CD4-positive, alpha-beta T cell treated with Interleukin-4 for 4 hours (primary cell): ENCODE measurements around the gene COPS4.
A peak's percentile ranks its signal among the peaks of the same experiment; 100 is the strongest.
"Not testable (repeated sequence)": the region's sequence is repeated elsewhere in the genome, so short reads cannot be mapped to it uniquely, and the experiment has no call there.

Experiments used
- DNase-seq: peaks from one replicate; pipeline ENCODE4 v3.0.0-alpha.2; 2020

The COPS4 gene

DNA sequence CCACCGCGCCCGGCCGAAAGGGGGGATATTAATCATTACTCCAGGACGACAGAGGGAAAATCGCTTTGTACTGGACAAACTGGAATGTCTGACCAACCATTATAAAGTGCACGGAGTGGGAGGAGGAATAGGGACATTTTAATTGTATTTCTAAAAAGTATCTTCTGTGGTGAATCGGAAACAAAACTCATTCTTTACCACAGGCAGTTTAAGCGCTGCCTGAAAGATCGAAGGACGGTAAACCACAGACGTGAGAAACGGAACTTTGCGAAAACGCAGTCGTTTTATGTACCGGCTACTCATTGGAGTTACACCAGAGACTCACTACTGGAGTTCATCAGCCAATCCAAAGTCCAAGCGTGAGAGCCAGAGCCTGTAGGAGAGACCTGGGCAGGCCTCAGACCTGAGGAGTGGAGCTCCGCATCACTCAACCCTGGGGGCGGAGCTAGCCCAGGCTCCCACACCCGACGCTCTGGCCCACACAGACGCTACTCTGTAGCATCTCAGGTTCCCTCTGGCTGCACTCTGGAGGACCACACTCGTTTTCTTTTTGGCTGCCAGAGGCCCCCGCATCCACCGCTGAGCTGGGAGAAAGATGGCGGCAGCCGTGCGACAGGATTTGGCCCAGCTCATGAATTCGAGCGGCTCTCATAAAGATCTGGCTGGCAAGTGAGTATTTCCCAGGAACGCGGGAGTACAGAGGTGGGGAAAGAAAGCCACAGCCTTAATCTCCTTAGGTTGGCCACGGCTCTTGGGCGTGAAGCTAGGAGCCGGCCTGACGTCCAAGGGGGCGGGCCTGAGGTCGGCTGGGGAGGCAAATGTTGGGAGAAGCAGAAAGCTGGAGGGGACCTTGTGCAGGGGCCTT is at the start of gene COPS4:
Gene COPS4 (plus strand): TSS at position 554 of the 865 bp plus-strand sequence. CDS start 42 bp downstream, at position 596.
- DNase-seq: peak; percentile 99

GRCh38 chr4:82987519-82987918 is 47.5 kb upstream of the COPS4 start:
- not testable (repeated sequence) for DNase-seq

DNA sequence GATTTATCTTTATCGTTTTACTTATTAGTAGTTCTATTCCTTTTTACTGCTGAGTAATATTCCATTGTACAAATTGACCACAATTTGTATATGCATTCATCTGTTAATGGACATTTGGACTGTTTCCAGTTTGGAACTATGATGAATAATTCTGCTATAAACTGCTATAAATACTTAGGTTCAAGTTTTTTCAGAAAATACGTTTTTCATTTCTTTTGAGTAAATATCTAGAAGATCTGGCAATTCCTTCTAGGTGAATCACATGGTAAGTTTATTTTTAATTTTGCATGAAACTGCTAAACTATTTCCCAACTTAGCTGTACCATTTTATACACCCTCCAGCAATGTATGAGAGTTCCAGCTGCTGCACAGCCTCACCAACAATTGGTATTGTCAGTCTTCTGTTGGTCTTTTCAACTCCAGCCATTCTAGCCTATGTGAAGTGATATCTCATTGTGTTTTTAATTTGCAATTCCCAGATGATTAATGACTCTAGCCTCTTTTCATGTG is 46.6 kb upstream of the COPS4 start:
- DNase-seq: no peak

DNA sequence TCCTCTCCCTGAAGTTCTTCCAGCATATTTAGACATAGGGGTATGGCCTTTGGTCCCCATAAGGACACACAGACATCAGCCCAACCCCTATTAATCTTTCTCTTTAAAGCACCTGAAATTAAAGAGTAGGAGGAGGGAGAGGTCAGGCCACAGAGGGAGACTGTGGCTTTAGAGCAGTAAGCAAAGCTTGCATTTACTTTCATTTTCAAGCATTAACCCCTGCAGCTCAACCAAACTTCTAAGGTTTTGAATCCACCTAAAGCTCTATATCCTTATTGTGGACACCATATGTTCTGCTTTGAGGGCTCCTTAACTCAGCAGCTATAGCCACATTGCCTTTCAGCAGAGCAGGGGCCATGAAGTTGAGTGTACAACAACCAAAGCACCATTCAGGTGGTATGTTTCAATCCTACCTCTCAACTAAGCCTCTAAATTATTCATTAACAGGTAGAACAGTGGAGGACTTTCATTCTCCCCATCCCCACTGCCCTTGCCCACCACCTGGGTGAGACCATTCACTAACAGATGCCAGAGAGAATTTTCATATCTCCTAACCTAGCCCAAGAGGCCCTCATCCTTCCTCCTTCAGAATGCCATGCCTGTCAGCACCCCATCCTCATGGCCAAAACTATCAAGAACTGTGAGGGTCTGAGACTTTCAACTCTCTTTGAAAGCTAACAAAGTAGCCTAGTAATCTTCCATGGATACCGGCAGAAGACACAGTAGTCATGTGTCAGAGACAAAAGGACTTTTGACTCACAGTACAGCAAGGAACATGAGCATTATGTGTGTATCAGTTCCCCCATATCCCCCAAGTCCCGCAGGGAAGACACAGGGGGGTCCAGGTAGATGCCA is 45.2 kb upstream of the COPS4 start:
- peak; percentile 34 for DNase-seq

DNA sequence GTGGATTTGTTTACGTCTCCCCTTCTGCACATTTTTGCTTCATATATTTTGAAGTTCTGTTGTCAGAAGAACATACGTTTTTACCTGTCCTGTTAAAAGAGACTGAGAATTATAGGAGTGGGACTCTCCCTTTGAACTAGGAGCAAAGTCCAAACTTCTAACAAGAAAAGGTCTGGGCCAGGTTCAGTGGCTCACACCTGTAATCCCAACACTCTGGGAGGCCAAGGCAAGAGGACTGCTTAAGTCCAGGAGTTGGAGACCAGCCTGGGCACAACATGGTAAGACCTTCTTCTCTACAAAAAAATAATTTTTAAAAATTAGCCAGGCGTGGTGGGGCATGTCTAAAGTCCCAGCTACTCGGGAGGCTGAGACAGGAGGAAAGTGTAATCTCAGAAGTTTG is 40.1 kb upstream of the COPS4 start:
- DNase-seq: no peak

- no peak for DNase-seq
These were observed 36.1 kb upstream of the COPS4 start for GRCh38 chr4:82998898-82999297.

DNA sequence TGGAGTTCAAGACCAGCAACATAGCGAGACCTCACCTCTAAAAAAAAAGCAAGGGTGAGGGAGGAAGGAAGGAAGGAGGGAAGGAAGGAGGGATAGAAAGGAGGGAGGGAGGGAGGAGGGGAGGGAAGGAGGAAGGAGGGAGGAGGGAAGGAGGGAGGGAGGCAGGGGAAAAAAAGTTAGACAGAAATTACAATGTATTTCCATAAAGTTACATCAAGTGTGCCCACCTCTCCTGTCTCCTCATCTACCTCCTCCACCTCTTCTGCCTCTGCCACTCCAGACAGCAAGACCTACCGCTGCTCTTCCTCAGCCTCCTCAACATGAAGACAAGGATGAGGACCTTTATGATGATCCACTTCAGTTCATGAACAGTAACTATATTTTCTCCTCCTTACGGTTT is 32.7 kb upstream of the COPS4 start:
- no peak for DNase-seq

GRCh38 chr4:83003044-83003791 is 31.8 kb upstream of the COPS4 start:
- not testable (repeated sequence) for DNase-seq

- no peak for DNase-seq
These were observed 25.5 kb upstream of the COPS4 start for GRCh38 chr4:83009529-83009928.

DNA sequence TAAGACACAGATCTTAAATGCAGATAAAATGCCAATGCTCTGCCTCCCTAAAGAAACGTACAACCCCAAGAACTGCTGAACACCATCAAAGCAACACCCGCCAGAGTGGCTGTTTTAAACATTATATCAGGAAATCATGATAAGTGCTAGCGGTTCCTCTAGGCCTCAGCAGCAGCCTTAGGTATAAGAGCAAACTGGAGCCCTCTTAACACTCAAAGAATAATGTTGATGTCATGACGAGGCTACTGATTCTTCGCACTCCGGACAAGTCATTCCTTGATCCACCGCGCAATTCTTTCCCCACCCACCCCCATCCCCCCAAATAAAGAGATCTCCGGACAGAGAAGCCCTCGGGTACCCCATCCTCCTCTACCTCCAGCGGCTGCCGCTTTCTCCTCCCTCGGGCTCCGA is 24.9 kb upstream of the COPS4 start:
- peak; percentile 18 for DNase-seq

DNA sequence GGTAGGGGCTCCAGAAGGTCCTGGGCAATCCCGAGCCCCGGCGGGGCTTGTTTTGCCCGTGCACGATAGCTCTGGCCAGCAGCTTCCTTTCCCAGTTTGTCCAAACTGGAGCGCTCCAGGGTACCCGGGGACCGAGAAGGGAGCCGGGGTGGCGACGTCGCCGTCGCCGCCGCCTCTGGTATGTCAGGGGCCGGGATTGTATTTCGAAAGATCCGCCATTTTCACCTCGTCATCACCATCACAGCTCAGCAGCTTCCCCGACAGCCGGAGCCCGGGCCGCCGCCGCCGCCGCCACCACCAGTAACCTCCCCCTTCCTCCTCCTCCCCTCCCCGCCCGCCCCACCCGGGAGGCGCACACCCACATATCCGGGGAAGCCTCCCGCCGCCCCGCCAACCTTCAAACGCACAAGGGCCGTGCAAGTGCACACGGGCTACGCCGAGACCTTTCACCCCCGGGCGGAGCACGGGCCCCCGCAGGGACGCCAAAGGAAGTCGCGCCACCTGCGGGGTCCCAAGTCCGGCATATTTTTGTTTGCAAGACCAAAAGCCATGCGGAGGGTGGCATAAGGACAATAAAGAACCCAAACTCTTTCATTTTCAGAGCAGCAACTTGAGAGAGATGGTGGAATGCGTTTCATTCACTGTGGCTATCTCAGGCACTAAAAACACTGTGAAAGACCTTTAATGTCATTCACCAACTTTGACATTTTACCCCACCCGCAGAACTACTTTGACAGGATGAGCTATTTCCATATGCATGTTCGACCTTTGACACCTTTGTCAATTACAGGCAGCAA is 24.3 kb upstream of the COPS4 start, which contains the start of gene LIN54:
Gene LIN54 (minus strand): TSS at position 302 of the 797 bp plus-strand sequence. CDS start 25,979 bp downstream, outside the sequence.
- peak; percentile 88 for DNase-seq

DNA sequence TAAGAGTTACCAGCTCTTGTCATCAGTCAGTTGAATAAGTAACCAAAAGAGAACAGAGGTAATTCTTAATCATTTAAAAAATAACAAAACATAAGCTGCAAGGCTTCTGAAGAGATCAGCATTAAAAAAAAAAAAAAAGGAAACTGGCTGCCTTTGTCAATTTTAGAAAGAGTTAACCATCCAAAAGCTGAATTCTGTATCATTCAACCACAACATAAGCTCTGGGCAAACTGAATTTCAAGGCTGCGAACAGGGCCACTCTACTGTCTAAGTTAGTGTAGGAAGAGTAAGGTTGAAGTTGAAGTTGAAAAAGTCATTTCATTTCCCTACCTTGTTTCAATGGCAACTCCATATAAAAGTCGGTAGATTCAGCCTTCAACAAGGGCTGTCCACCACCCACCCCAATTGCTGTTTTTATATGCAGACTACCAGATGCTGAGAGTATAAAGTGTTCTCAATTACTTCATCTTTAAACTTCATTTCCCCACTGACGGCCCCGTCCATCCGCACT is 23.2 kb upstream of the COPS4 start:
- no peak for DNase-seq

GRCh38 chr4:83012200-83012686 is 22.7 kb upstream of the COPS4 start:
- DNase-seq: no peak

DNA sequence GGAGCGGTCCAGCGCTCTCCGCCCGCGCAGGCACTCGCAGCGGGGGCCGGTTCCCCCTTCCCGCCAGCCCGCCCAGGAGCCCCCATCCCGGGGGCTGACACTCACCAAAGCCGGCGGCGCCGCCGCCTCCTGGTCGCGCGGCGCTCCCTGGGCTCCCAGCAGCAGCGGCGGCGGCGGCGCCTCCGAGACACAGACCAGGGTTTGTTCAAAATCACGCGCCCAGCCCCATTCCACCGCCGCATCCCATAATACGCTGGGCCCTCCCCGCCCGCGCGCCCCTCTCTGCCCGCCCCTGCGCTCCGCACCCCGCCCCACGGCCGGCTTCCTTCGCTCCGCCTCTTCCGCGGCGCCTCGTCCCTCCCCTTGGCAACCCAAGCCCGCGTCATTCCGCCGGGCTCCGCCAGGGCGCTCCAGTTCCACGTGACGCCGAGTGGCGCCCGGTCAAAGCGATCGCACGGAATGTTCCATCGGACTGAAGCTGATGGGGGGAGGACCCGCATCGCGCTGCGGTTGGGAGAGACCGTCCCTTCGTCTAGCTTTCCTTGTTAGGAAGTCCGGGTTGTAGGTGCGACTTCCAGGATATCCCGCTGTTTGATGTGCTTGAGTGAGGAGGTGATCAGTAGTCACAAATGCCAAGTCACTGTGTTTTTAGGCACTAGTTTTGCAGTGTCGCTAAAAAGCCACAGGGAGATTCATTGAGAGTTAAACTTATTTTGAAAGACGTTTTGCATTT is 22.1 kb upstream of the COPS4 start:
- DNase-seq: peak; percentile 97

GRCh38 chr4:83013420-83013867 is 21.5 kb upstream of the COPS4 start:
- DNase-seq: no peak

DNA sequence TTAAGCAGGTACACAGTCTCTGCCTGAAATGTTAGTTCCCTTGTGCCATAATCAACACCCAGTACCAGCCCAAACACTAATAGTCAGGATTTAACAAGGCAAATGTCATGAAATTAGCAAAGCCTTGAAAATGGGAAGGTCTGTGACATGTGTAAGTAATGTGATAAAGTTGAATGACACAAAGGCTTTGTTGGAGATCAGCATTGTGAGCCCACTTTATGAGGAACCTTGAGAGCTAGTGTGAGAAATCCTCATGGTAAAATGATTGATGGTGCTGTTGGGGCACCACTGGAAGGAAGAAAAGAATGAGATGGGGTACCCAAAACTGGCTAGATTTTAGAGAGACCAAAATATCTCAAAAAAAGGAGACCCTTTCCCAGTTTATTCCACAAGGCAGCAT is 21.1 kb upstream of the COPS4 start:
- no peak for DNase-seq

GRCh38 chr4:83019794-83020494 is 15.0 kb upstream of the COPS4 start:
- DNase-seq: no peak

DNA sequence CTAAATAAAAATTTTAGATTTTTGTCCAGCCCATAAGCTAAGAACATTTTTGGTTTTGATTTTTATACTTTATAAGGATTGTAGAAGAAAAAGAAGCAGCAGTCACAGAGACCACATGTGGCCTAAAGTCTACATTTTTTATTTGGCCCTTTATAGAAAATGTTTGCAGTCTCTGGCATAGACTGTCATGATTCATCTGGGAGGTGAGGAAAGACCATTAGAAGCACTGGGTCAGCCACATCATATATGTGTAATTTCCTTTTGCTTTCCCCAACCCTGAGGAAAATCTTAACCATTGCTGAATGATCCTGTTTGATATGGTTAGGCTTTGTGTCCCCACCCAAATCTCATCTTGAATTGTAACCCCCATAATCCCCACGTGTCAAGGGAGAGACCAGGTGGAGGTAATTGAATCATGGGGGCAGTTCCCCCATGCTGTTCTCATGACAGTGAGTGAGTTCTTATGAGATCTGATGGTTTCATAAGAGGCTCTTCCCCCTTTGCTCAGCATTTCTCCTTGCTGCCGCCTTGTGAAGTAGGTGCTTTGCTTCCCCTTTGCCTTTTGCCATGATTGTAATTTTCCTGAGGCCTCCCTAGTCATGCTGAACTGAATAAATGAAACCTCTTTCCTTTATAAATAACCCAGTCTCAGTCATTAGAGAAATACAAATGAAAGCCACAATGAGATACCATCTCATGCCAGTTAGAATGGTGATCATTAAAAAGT is 12.1 kb upstream of the COPS4 start:
- no peak for DNase-seq

- not testable (repeated sequence) for DNase-seq
These were observed 11.4 kb upstream of the COPS4 start for GRCh38 chr4:83023599-83023998.
